IMR-90 (cell line): ENCODE measurements around the gene ARMS2. TPM values are rescaled to one million over a fixed set of nuclear protein-coding genes. Genes with fewer than 3 reads are reported as not detected.
A peak's percentile ranks its signal among the peaks of the same experiment; 100 is the strongest.

Experiments
- ATAC-seq: fragments of 200-7000 bp; cut with Tn5 transposase; 2 replicates; pipeline ENCODE4 v1.9.1; 2020; ENCODE audit warnings: low read depth, mild to moderate bottlenecking, moderate library complexity
- BruUV-seq: library from RNA; stranded (reverse); fragments of 400-500 nt; replicated peaks from 2 replicates; lab custom pipeline; 2021; lab: Mats Ljungman, UMichigan
- CTCF ChIA-PET: fragments of 300-600 bp; formaldehyde crosslinking; extraction: SDS; loops from one replicate; lab custom pipeline; 2021; ENCODE audit warnings: antibody characterized with exemption; lab: Yijun Ruan, JAX
- POLR2A ChIA-PET: fragments of 300-600 bp; sonication (Branson Sonifier 250); formaldehyde crosslinking; loops from one replicate; lab custom pipeline; 2022; ENCODE audit warnings: antibody characterized with exemption; ENCODE audit not compliant: unreplicated experiment; lab: Charles Lee
- DNase-seq: peaks from one replicate; pipeline ENCODE4 v3.0.0; 2013
- H2AFZ ChIP-seq: replicated peaks from 2 replicates; pipeline ENCODE3; 2013; ENCODE audit warnings: low read length, mild to moderate bottlenecking; ENCODE audit not compliant: poor library complexity
- H2AK5ac ChIP-seq: 2 replicates; pipeline ENCODE4 v1.6.1; 2013; ENCODE audit warnings: low read depth, low read length, inconsistent platforms
- H2AK9ac ChIP-seq: replicated peaks from 2 replicates; pipeline ENCODE3; 2013; ENCODE audit warnings: mild to moderate bottlenecking, low read depth, low read length, moderate library complexity; ENCODE audit not compliant: poor library complexity
- H2BK120ac ChIP-seq: 2 replicates; pipeline ENCODE4 v1.6.1; 2013; ENCODE audit warnings: low read depth, low read length, inconsistent platforms
- H2BK15ac ChIP-seq: 3 replicates; pipeline ENCODE4 v1.6.1; 2013; ENCODE audit warnings: low read depth, low read length, inconsistent platforms
- H2BK20ac ChIP-seq: 2 replicates; pipeline ENCODE4 v1.6.1; 2013; ENCODE audit warnings: low read depth, mild to moderate bottlenecking, inconsistent platforms, low read length, moderate library complexity
- H2BK5ac ChIP-seq: 2 replicates; pipeline ENCODE4 v1.6.1; 2013; ENCODE audit warnings: mild to moderate bottlenecking, low read depth, low read length, inconsistent platforms; ENCODE audit not compliant: poor library complexity, severe bottlenecking
- H3K14ac ChIP-seq: replicated peaks from 2 replicates; pipeline ENCODE4 v1.6.1; 2013; ENCODE audit warnings: low read depth, low read length, inconsistent platforms
- H3K18ac ChIP-seq: 2 replicates; pipeline ENCODE4 v1.6.1; 2013; ENCODE audit warnings: low read depth, low read length, control low read depth
- H3K23ac ChIP-seq: 2 replicates; pipeline ENCODE4 v1.6.1; 2013; ENCODE audit warnings: low read depth, low read length, inconsistent platforms
- H3K27ac ChIP-seq: 2 replicates; pipeline ENCODE4 v1.5.1; 2013; ENCODE audit warnings: mild to moderate bottlenecking, control low read depth, low read length; ENCODE audit not compliant: insufficient read depth
- H3K27me3 ChIP-seq: 2 replicates; pipeline ENCODE4 v1.6.1; 2013; ENCODE audit warnings: low read length; ENCODE audit not compliant: control insufficient read depth, insufficient read depth
- H3K36me3 ChIP-seq: 2 replicates; pipeline ENCODE4 v1.6.1; 2013; ENCODE audit warnings: low read length, mixed read lengths; ENCODE audit not compliant: control insufficient read depth, insufficient read depth
- H3K4ac ChIP-seq: 2 replicates; pipeline ENCODE4 v1.6.1; 2013; ENCODE audit warnings: low read depth, low read length, inconsistent platforms
- H3K4me1 ChIP-seq: 2 replicates; pipeline ENCODE4 v1.6.1; 2013; ENCODE audit warnings: low read length, mixed read lengths; ENCODE audit not compliant: control insufficient read depth, insufficient read depth
- H3K4me2 ChIP-seq: 2 replicates; pipeline ENCODE4 v1.6.1; 2013; ENCODE audit warnings: low read depth, mild to moderate bottlenecking, control low read depth, low read length, moderate library complexity
- H3K4me3 ChIP-seq: 2 replicates; pipeline ENCODE4 v1.5.1; 2013; ENCODE audit warnings: low read depth, mild to moderate bottlenecking, control low read depth, low read length, moderate library complexity; ENCODE audit not compliant: insufficient read depth
- H3K56ac ChIP-seq: 2 replicates; pipeline ENCODE4 v1.6.1; 2013; ENCODE audit warnings: low read length, inconsistent platforms; ENCODE audit not compliant: insufficient read depth; ENCODE audit errors: extremely low read depth
- H3K79me1 ChIP-seq, 2 experiments: 2 replicates each; pipeline ENCODE4 v1.6.1; 2013; ENCODE audit warnings: low read length in 2 of 2, inconsistent platforms in 1 of 2, low read depth in 1 of 2
- H3K9ac ChIP-seq: 2 replicates; pipeline ENCODE4 v1.6.1; 2013; ENCODE audit warnings: low read depth, low read length, control low read depth
- H3K9me1 ChIP-seq: 2 replicates; pipeline ENCODE4 v1.6.1; 2013; ENCODE audit warnings: low read length, inconsistent platforms; ENCODE audit not compliant: insufficient read depth
- H3K9me3 ChIP-seq: 2 replicates; pipeline ENCODE4 v1.6.1; 2013; ENCODE audit warnings: low read length; ENCODE audit not compliant: control insufficient read depth, insufficient read depth
- H4K20me1 ChIP-seq: 2 replicates; pipeline ENCODE4 v1.6.1; 2013; ENCODE audit warnings: low read length, inconsistent platforms; ENCODE audit not compliant: insufficient read depth
- H4K5ac ChIP-seq: 2 replicates; pipeline ENCODE4 v1.6.1; 2013; ENCODE audit warnings: mild to moderate bottlenecking, low read depth, low read length, control low read depth
- H4K8ac ChIP-seq, 2 experiments: 2 replicates each; pipeline ENCODE4 v1.6.1; 2013; ENCODE audit warnings: low read depth in 2 of 2, low read length in 2 of 2, control low read depth in 1 of 2, inconsistent platforms in 1 of 2
- H4K91ac ChIP-seq: 2 replicates; pipeline ENCODE4 v1.6.1; 2013; ENCODE audit warnings: low read depth, low read length, inconsistent platforms; ENCODE audit not compliant: insufficient read depth
- FOS ChIP-seq: fragments of 150-350 bp; IDR thresholded peaks from 2 replicates; pipeline ENCODE4 v1.6.1; 2016; ENCODE audit warnings: low read depth, low read length
- MAZ ChIP-seq: IDR thresholded peaks from 2 replicates; pipeline ENCODE4 v1.6.1; 2012; ENCODE audit warnings: low read depth, mild to moderate bottlenecking, low read length, improper control_type of control experiment, moderate library complexity, borderline replicate concordance
- MXI1 ChIP-seq: IDR thresholded peaks from 2 replicates; pipeline ENCODE4 v1.6.1; 2012; ENCODE audit warnings: low read depth, mild to moderate bottlenecking, low read length, moderate library complexity, borderline replicate concordance
- RAD21 ChIP-seq: IDR thresholded peaks from 2 replicates; pipeline ENCODE4 v1.6.1; 2012; ENCODE audit warnings: low read length, improper control_type of control experiment
- SMC3 ChIP-seq: fragments of 150-350 bp; IDR thresholded peaks from 2 replicates; pipeline ENCODE4 v1.6.1; 2016; ENCODE audit warnings: low read depth, mild to moderate bottlenecking, antibody characterized with exemption, low read length, moderate library complexity
- USF2 ChIP-seq: fragments of 150-350 bp; IDR thresholded peaks from 2 replicates; pipeline ENCODE4 v1.6.1; 2017; ENCODE audit warnings: mild to moderate bottlenecking, antibody characterized with exemption, low read length, low read depth
- WGBS, 2 experiments: methylation state at CpG; one replicate each; pipeline versions ENCODE4 v1.1.5 to v1.1.7; 2013; ENCODE audit warnings: missing lambda C conversion rate in 2 of 2; ENCODE audit not compliant: insufficient read length in 1 of 2; ENCODE audit errors: extremely low coverage in 2 of 2; 5-methylcytosine and 5-hydroxymethylcytosine counted together
- dilution Hi-C: fragments of 300-500 bp; cut with HindIII; formaldehyde crosslinking; loops from one replicate; pipeline ENCODE4 v1.14.3; 2018; ENCODE audit warnings: low sequenced_read_pairs; ENCODE audit not compliant: unreplicated experiment
- in situ Hi-C: fragments of 300-500 bp; cut with MboI; formaldehyde crosslinking; loops from 3 replicates; pipeline ENCODE4 v1.14.3; 2019; ENCODE audit warnings: low sequenced_read_pairs, inconsistent platforms, mixed read lengths
- intact Hi-C: fragments of 100-400 bp; cut with micrococcal nuclease; formaldehyde crosslinking; loops from 2 replicates; pipeline ENCODE4 v1.10.0; 2022
- polyA plus RNA-seq, 3 experiments: library from polyadenylated mRNA; depleted of rRNA; stranded (reverse); fragments of >200 nt; gene quantifications; 2 replicates each; pipeline ENCODE4 v1.2.3, GENCODE V29; 2012; ENCODE audit warnings: low replicate concordance in 1 of 3
- total RNA-seq: library from RNA; depleted of rRNA; stranded (reverse); fragments of >200 nt; gene quantifications from 2 replicates; pipeline ENCODE4 v1.2.3, GENCODE V29; 2012

Gene ARMS2
- total and polyA plus RNA-seq, 2 of the 4 experiments (the other 2 are of a cell fraction) = not detected

GRCh38 chr10:122494173-122494820 lies 39.8 kb downstream of the ARMS2 start:
- Histone ChIP-seq H3K9ac (no peak overlapping the region), H3K9me1 (peaks cover 10% of the 10 kb centered on the region), H3K4ac (no peak overlapping the region), H3K23ac (no peak overlapping the region), H2BK15ac (no peak overlapping the region), H3K14ac (no peak overlapping the region), H2AK9ac (no peak overlapping the region), H2AFZ (peak overlapping the region; percentile 1), H3K27ac (no peak overlapping the region), H2BK20ac (no peak overlapping the region), H3K79me1 (no peaks in the 10 kb centered on the region), H3K4me3 (no peak overlapping the region), H3K36me3 (peaks cover 8% of the 10 kb centered on the region; the same call in 1 of the 2 replicates), H3K27me3 (no peaks in the 10 kb centered on the region), H3K9me3 (no peaks in the 10 kb centered on the region), H4K91ac (no peak overlapping the region), H3K18ac (no peak overlapping the region), H3K4me2 (no peak overlapping the region), H3K56ac (no peak overlapping the region), H2BK5ac (no peak overlapping the region), H2BK120ac (no peak overlapping the region), H4K8ac (no peak overlapping the region), H3K4me1 (peaks cover 21% of the 10 kb centered on the region), H4K5ac (no peak overlapping the region), H2AK5ac (no peak overlapping the region), H4K20me1 (no peaks in the 10 kb centered on the region)
- ATAC-seq (no peak), DNase-seq (no peak)
- 64% methylated on average over 2 of the region's 20 CpGs; no CpG with 5 or more reads in 1 of the 2 experiments for WGBS, 2 experiments
- in situ Hi-C loops (no loop called here), intact Hi-C loops (no loop called here), dilution Hi-C loops (no loop called here)
- POLR2A ChIA-PET = no interaction called here
- BruUV-seq = no TSS peak
- CTCF ChIA-PET = no interaction called here
- TF ChIP-seq FOS (no peak), RAD21 (no peak), MAZ (no peak), MXI1 (no peak), USF2 (no peak), SMC3 (no peak)
